Stimulated activated CD8-positive, alpha-beta memory T cell treated with anti-CD3 and anti-CD28 coated beads, Interleukin-4, amount 100 ng/mL, for 48 hours (primary cell): ENCODE data around the gene GYPB.
"Not testable (repeated sequence)": the region's sequence is repeated elsewhere in the genome, so short reads cannot be mapped to it uniquely, and the experiment has no call there.

Experiments used
- DNase-seq: peaks from one replicate; pipeline ENCODE4 v3.0.0-alpha.2; 2020

Gene GYPB

DNA sequence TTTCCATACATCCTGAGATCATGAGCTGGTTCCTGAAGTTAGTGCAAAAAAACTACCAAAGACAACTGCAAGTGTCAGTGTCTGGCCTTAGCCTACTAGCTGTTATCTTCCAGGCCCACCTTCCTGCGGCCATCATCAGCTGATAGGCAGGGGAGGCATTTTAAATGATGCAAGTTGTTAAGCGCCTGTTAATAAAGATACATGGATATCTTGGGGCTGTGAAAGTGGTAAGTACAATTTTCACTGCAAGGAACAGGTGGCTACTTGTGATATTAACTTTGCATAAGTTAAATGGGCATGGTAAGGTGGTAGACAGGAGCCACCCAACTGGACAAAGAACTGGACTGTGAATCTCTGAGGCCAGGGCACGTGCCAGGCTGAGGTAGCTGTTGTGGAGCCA, at the start of gene GYPB:
GYPB (minus strand) TSS at position 104 of the 400 bp plus-strand sequence; CDS start at position 11, 93 bp downstream.
- DNase-seq: not testable (repeated sequence)

- not testable (repeated sequence) for DNase-seq
Measured at GRCh38 chr4:144061556-144061955, 42.4 kb upstream of the GYPB start.

- DNase-seq: not testable (repeated sequence)
Measured at GRCh38 chr4:144060234-144060859, 41.2 kb upstream of the GYPB start.

GRCh38 chr4:144056800-144057199, 37.6 kb upstream of the GYPB start:
- no peak for DNase-seq

GRCh38 chr4:144055336-144055735, 36.2 kb upstream of the GYPB start:
- DNase-seq: not testable (repeated sequence)

DNA sequence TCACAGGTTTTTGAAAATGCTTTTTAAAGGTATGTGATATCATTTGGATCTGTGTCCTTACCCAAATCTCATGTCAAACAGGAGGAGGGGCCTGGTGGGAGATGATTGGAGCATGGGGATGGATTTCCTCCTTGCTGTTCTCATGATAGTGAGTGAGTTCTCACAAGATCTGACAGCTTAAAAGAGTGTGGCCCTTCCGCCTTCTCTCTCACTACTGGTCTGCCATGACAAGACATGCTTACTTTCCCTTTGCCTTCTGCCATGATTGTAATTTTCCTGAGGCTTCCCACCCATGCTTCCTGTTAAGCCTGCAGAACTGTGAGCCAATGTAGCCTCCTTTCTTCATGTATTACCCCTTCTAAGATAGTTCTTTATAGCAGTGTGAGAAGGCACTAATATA, 32.3 kb upstream of the GYPB start:
- not testable (repeated sequence) for DNase-seq

DNA sequence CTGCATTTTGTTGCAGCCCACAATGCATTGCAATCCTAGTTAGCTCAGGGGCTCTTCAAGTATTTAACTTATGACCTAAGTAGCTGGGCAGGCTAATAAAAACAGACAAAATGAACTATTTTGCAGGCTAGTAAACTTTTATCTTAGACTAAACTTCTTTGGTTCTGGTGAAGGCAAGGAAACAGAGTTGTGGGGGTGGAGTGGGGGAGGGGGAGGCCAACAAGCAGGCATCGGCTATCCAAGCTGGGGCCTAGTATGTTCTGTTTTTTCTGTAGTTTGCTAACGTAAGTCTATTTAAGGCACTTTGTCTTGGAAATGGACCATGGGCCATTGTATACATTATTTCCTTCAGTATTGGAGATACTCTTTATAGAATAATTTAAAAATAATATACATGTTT, 31.5 kb upstream of the GYPB start:
- DNase-seq: not testable (repeated sequence)

DNA sequence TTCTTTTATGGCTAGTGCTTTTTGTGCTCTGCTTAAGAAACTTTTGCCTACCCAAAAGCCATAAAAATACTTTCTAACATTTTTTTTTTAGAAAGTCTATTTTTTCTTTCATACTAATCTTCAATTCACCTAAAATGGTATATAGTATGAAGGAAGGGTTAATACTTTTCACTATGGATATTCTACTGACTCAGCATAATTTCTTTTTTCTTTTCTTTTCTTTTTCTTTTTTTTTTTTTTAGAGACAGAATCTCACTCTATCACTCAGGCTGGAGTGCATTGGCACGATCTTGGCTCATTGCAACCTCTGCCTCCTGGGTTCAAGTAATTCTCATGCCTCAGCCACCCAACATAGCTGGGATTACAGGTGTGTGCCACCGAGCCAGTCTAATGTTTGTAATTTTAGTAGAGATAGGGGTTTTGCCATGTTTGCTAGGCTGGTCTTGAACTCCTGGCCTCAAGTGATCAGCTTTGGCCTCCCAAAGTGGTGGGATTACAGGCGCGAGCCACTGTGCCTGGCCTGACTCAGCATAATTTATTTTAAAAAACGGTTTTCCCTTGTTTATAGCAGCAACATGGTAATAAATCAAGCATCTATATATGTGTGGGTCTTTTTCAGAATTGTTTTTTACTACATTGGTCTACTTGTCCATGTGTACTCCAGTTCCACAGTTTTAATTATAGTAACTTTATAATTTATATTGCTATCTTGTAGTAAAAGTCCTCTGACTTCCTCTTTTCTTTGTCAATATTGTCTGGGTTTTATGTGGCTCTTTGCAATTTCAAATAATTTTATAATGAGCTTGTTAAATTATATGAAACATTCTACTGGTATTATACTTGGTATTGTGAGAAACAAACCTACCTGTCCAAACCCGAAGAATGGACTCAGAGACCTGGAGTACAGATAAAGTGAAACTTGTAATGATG, 30.6 kb upstream of the GYPB start:
- DNase-seq: not testable (repeated sequence)

DNA sequence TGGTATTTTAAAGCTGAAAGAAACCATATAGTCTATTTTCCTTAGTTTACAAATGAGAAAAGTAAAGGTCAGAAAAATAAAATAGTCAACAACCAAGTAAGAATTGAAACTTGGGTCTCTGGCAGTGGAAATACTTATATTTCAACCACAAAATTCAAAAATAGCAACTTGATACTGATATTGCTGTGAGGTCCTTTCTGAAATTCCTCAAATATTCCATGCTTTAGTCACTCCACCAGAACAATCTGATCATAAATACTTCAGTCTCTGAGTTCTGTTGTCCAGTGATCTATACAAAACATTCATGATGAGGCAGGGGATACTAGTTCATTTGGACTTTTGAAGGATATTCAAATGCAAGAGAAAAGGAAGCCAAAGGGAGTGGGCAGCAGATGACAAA, 25.8 kb upstream of the GYPB start:
- not testable (repeated sequence) for DNase-seq

GRCh38 chr4:144032580-144032979, 13.4 kb upstream of the GYPB start:
- not testable (repeated sequence) for DNase-seq

DNA sequence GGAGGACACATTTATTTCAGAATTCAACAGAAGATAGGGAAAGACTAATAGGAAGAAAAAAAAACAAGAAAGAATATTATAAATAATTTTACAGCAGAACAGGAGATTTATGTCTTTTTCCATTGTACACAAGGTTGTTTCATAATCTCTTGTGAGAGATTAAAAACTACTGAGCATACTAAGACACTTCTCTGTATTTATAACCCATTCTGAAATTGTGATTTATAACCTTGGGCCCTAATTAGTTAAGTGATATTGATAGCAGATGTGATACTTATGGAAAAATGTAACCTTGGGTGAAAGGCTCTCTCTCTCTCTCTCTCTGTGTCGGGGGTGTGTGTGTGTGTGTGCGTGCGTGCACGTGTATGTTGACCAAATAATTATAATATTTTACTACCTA, 12.7 kb upstream of the GYPB start:
- not testable (repeated sequence) for DNase-seq

DNA sequence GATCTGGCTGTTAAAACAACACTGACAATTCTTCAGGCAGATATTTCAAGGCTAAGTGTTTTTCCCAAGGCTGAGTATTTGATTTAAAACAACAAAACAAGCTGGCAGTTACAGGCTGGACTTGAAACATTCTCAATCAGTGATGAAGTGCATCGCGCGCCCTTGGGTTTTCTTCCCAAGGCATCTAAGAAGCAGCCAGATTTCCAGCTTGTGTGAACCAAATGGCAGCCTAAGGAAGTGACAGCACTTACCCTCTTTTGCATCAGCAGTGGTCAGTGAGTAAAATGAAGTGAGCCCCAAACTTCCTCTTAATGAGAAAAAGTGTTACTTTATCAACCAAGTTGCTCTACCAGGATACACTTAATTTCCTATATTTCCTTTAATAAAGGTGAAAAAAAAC, 12.2 kb upstream of the GYPB start:
- DNase-seq: not testable (repeated sequence)

GRCh38 chr4:144030708-144031107, 11.5 kb upstream of the GYPB start:
- not testable (repeated sequence) for DNase-seq

DNA sequence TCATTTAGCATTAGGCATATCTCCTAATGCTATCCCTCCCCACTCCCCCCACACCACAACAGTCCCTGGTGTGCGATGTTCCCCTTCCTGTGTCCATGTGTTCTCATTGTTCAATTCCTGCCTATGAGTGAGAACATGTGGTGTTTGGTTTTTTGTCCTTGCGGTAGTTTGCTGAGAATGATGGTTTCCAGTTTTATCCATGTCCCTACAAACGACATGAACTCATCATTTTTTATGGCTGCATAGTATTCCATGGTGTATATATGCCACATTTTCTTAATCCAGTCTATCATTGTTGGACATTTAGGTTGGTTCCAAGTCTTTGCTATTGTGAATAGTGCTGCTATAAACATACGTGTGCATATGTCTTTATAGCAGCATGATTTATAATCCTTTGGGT, 7.5 kb upstream of the GYPB start:
- not testable (repeated sequence) for DNase-seq

DNA sequence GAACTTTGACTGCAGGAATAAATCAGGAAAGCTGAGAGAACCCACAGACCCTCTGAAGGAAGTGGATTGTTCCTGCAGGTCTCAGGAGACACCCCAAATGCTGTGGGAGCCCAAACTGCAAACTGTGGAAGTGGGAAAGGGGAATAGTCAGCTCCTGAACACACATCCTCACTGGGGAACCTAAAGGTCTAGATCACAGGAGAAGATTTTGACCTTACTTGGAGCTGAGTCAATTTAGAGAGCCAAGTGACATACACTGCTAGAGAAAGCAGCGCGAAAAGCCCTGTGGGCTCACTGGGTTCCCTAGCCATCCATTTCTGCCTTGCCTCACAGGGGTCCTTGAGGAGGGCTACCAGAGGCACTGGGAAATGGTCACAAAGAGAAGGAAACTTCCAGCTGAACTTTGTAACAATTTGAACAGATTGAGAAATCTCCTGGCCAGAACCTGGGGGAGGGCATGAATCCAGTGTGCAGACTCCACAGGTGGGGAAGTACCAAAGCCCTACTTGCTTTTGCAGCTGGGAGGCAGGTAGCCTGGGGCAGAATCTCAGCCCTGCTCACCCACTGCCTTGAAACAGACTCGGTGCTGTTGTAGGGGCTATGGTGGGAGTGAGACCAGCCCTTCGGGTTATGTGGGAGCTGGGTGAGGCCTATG, 5.3 kb upstream of the GYPB start:
- DNase-seq: not testable (repeated sequence)

DNA sequence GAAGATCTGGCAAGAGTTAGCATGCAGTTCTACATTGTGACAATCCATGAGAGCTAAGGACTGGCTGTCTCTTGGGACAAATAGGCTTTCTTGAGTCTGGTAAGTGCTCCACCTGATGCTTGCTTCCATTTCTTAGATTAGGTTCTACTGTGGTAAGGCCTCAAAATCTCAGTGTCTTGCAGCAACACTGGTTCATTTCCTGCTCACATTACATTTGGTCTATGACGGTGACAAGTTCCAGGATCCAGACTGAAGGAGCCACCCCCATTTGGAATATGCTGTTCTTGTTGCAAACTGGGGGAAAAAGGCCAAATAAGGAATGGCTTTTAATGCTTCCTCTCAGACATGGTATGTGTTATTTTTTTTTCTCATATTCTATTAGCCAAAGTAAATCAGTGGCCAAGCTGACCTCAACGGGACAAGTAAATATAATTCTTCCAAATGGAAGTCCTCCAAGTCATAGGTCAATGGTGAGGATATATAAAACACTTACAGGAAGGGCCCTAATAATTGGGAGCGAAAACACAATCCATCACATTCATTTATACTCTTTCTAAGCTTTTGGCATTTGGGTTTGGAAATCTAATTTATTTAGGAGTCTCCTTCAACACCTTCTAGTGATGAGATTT, 3.7 kb upstream of the GYPB start:
- DNase-seq: not testable (repeated sequence)

DNA sequence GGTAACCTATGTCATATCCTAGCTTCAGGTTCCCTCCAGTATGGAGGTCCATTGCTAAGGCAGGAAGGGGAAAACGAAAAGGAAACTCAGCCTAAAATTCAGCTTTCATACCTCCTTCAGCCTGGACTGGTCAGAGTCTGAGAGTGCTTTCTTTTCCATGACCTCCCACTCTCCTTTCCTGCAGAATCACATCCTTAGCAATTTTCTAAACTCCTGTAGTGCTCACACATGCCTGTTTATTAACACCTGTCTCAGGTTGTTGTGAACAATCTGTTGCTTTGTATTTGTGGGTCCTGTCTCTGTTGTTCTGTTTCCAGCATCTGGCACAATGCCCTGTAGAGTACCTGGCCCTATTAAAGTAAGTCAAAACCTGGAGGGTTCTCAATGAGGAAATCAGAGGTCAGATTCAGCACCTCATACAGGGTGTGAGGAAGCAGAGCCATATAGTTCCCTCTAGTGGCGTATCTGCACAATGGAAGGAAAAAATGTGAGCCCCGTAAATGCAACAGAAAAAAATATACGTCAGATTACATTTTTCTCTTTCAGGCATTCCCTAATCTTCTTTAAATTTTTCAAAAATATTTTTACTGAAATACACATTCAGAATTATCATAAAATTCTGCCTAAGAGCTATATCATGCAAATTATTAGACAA, 2.3 kb upstream of the GYPB start:
- not testable (repeated sequence) for DNase-seq

GRCh38 chr4:144018223-144019000, 768 bp downstream of the GYPB start:
- not testable (repeated sequence) for DNase-seq

DNA sequence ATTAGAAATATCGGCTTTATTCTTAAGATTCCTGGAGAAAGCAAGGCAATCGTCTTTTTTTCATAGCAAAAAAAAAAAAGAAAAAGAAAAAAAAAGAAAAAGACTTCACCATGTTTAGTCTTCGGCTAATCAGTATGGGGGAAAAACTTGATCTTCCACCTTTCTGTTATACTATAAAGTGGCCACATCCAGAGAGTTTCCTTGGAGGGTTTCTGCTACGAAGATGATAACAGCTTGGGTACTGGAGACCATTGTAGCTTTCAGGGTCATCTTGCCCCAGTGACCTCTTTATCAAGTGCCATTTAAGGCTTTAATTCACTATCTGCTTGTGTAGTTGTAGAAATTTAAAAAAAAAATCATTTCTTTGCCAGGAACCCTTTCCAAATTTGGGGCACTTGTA, 1.9 kb downstream of the GYPB start:
- DNase-seq: not testable (repeated sequence)

DNA sequence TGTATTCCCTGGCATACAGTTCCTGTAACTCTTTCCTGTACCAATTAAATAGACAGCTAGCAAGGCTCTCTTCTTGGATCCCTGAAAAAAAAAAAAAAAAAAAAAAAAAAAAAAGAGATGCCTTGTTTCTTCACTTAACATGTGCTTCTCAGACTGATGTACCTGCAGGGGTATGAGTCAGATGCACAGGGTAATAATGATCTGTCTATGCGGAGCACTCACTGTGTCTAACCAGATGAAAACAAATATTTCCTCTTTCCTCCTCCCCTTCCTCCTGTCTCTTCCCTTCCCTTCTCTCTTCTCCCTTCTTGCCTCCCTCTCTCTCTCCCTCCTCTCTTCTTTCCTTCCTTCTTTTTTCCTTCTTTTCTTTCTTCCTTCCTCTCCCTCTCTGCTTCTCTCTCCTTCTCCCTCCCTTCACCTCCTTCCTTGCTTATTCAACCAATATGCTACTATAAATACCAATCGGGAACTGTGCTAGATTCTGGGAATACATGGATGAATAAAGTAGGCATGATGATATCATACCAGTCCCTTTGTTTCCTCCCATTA, 3.0 kb downstream of the GYPB start:
- not testable (repeated sequence) for DNase-seq

DNA sequence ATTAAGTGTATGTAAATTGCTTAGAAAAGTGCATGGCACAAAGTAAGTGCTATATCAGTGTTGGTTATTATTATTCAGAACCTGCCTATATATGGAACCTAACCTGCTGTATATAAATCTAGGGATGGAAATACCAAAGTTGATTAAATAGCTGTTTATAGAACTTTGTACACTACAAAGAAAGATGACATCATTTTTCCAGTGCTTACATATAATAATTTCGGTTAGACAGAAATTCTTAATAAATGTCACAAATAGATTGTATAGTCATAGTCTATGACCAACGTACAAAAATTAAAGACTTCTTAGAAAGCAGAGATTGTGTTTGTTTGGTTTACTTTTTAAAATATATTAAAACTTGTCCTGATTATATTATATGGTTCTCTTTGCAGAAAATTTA, 4.4 kb downstream of the GYPB start:
- DNase-seq: no peak
